PC-3 (cell line): ENCODE results near the gene PTPRN2. TPM values are rescaled to one million over a fixed set of nuclear protein-coding genes. Genes with fewer than 3 reads are reported as not detected.

Experiments
- ATAC-seq: fragments of 200-7000 bp; cut with Tn5 transposase; 2 replicates; pipeline ENCODE4 v1.9.1; 2020; ENCODE audit warnings: mild to moderate bottlenecking, moderate library complexity
- BruUV-seq: library from RNA; stranded (reverse); fragments of 400-500 nt; replicated peaks from 2 replicates; lab custom pipeline; 2021; lab: Mats Ljungman, UMichigan
- CTCF ChIA-PET: fragments of 300-600 bp; sonication (Branson Sonifier 250); formaldehyde crosslinking; loops from one replicate; lab custom pipeline; 2022; ENCODE audit warnings: antibody characterized with exemption; lab: Charles Lee
- POLR2A ChIA-PET: fragments of 300-600 bp; sonication (Branson Sonifier 250); formaldehyde crosslinking; loops from one replicate; lab custom pipeline; 2022; ENCODE audit warnings: antibody characterized with exemption; ENCODE audit not compliant: unreplicated experiment; lab: Charles Lee
- DNase-seq: peaks from one replicate; pipeline ENCODE4 v3.0.0-alpha.2; 2015
- H2AFZ ChIP-seq: fragments of 300-600 bp; sonication (generic); 2 replicates; pipeline ENCODE4 v1.6.0; 2016; ENCODE audit warnings: antibody characterized with exemption, low read length
- H3F3A ChIP-seq: fragments of 300-600 bp; sonication (generic); one replicate; pipeline ENCODE4 v1.6.0; 2017; ENCODE audit warnings: antibody characterized with exemption, low read length, control low read depth, mild to moderate bottlenecking; ENCODE audit not compliant: unreplicated experiment
- H3K27ac ChIP-seq: fragments of 300-600 bp; sonication (generic); 2 replicates; pipeline ENCODE4 v1.5.1; 2016; ENCODE audit warnings: mild to moderate bottlenecking, low read length
- H3K27me3 ChIP-seq: fragments of 300-600 bp; sonication (generic); 2 replicates; pipeline ENCODE4 v1.6.1; 2016; ENCODE audit warnings: low read length, mixed read lengths
- H3K36me3 ChIP-seq: fragments of 300-600 bp; sonication (generic); 2 replicates; pipeline ENCODE4 v1.6.1; 2016; ENCODE audit warnings: low read depth, mixed run types, low read length, mixed read lengths
- H3K4me1 ChIP-seq: fragments of 300-600 bp; sonication (generic); 2 replicates; pipeline ENCODE4 v1.5.1; 2016; ENCODE audit warnings: low read length; ENCODE audit not compliant: insufficient read depth
- H3K4me2 ChIP-seq: fragments of 300-600 bp; sonication (generic); 2 replicates; pipeline ENCODE4 v1.6.0; 2016; ENCODE audit warnings: low read length
- H3K4me3 ChIP-seq: fragments of 300-600 bp; sonication (generic); 2 replicates; pipeline ENCODE4 v1.5.1; 2016; ENCODE audit warnings: mild to moderate bottlenecking, low read length, mixed read lengths
- H3K79me2 ChIP-seq: fragments of 300-600 bp; sonication (generic); 2 replicates; pipeline ENCODE4 v1.6.1; 2017; ENCODE audit warnings: low read length, mixed read lengths
- H3K9ac ChIP-seq: fragments of 300-600 bp; sonication (generic); 2 replicates; pipeline ENCODE4 v1.6.0; 2016; ENCODE audit warnings: mild to moderate bottlenecking, low read length
- H3K9me2 ChIP-seq: fragments of 300-600 bp; sonication (generic); replicated peaks from 2 replicates; pipeline ENCODE4 v1.6.1; 2016; ENCODE audit warnings: mixed run types, low read length, mixed read lengths
- H3K9me3 ChIP-seq: fragments of 300-600 bp; sonication (generic); 2 replicates; pipeline ENCODE4 v1.6.1; 2016; ENCODE audit warnings: low read length, mixed read lengths
- H4K20me1 ChIP-seq: fragments of 300-600 bp; sonication (generic); 2 replicates; pipeline ENCODE4 v1.6.1; 2016; ENCODE audit warnings: low read length, mixed read lengths
- CTCF ChIP-seq: fragments of 300-600 bp; sonication (generic); conservative IDR thresholded peaks from 2 replicates; pipeline ENCODE4 v1.5.1; 2017; ENCODE audit warnings: antibody characterized with exemption, low read depth, mild to moderate bottlenecking, low read length
- EZH2 ChIP-seq: fragments of 300-600 bp; sonication (generic); IDR thresholded peaks from one replicate; pipeline ENCODE4 v1.6.1; 2017; ENCODE audit warnings: antibody characterized with exemption, mild to moderate bottlenecking, low read length; ENCODE audit not compliant: unreplicated experiment
- EZH2phosphoT487 ChIP-seq: fragments of 300-600 bp; sonication (generic); IDR thresholded peaks from 2 replicates; pipeline ENCODE4 v1.6.1; 2018; ENCODE audit warnings: mild to moderate bottlenecking, antibody characterized with exemption, low read length, borderline replicate concordance
- intact Hi-C: fragments of 100-400 bp; cut with micrococcal nuclease; formaldehyde crosslinking; loops from 2 replicates; pipeline ENCODE4 v1.9.0; 2023
- total RNA-seq: library from RNA; depleted of rRNA; stranded (reverse); fragments of >200 nt; gene quantifications from 2 replicates; pipeline ENCODE4 v1.2.3, GENCODE V29; 2014

Gene PTPRN2
- total RNA-seq, 1 experiment from 2014 or later = 3.2 TPM

GRCh38 chr7:157875230-157876179, 712.1 kb downstream of the PTPRN2 start:
- no peak overlapping the region for H3K27ac ChIP-seq
- no peak overlapping the region for H2AFZ ChIP-seq
- peak; percentile 38 for DNase-seq
- no peak overlapping the region for H3K9ac ChIP-seq
- POLR2A ChIA-PET = no interaction called here
- no peaks in the 10 kb centered on the region for H3K27me3 ChIP-seq
- peak; percentile 87 for ATAC-seq
- no peaks in the 10 kb centered on the region for H3K79me2 ChIP-seq
- no TSS peak for BruUV-seq
- H3K9me3 ChIP-seq = no peaks in the 10 kb centered on the region
- no peak overlapping the region for H3K4me3 ChIP-seq
- H3K4me1 ChIP-seq = no peaks in the 10 kb centered on the region
- CTCF ChIA-PET = no interaction called here
- H3F3A ChIP-seq = no peaks in the 10 kb centered on the region
- H3K4me2 ChIP-seq = no peak overlapping the region
- intact Hi-C loops = no loop called here
- no peaks in the 10 kb centered on the region for H3K9me2 ChIP-seq
- H4K20me1 ChIP-seq = no peaks in the 10 kb centered on the region
- H3K36me3 ChIP-seq = no peaks in the 10 kb centered on the region
- TF ChIP-seq CTCF = peak; percentile 79
- TF ChIP-seq EZH2 = no peak
- no peak for TF ChIP-seq EZH2phosphoT487

GRCh38 chr7:157874870-157875229, 712.8 kb downstream of the PTPRN2 start:
- H3F3A ChIP-seq = no peaks in the 10 kb centered on the region
- H3K27ac ChIP-seq = no peak overlapping the region
- TF ChIP-seq EZH2 (no peak), EZH2phosphoT487 (no peak), CTCF (no peak)
- no peaks in the 10 kb centered on the region for H3K36me3 ChIP-seq
- no TSS peak for BruUV-seq
- intact Hi-C loops = no loop called here
- no peak overlapping the region for H2AFZ ChIP-seq
- no peak overlapping the region for H3K4me3 ChIP-seq
- no peak overlapping the region for H3K9ac ChIP-seq
- ATAC-seq (no peak), DNase-seq (no peak)
- H4K20me1 ChIP-seq = no peaks in the 10 kb centered on the region
- ChIA-PET CTCF (no interaction called here), POLR2A (no interaction called here)
- H3K79me2 ChIP-seq = no peaks in the 10 kb centered on the region
- no peak overlapping the region for H3K4me2 ChIP-seq
- no peaks in the 10 kb centered on the region for H3K9me3 ChIP-seq
- H3K9me2 ChIP-seq = no peaks in the 10 kb centered on the region
- no peaks in the 10 kb centered on the region for H3K4me1 ChIP-seq
- H3K27me3 ChIP-seq = no peaks in the 10 kb centered on the region

GRCh38 chr7:157874208-157874816, 713.3 kb downstream of the PTPRN2 start:
- no peak overlapping the region for H3K4me2 ChIP-seq
- no peaks in the 10 kb centered on the region for H3K9me2 ChIP-seq
- H3F3A ChIP-seq = no peaks in the 10 kb centered on the region
- H3K36me3 ChIP-seq = no peaks in the 10 kb centered on the region
- no peaks in the 10 kb centered on the region for H3K27me3 ChIP-seq
- H3K9me3 ChIP-seq = no peaks in the 10 kb centered on the region
- H2AFZ ChIP-seq = no peak overlapping the region
- TF ChIP-seq EZH2phosphoT487 = no peak
- TF ChIP-seq EZH2 = no peak
- no peak for TF ChIP-seq CTCF
- no peaks in the 10 kb centered on the region for H3K79me2 ChIP-seq
- intact Hi-C loops = no loop called here
- DNase-seq (no peak), ATAC-seq (no peak)
- no peaks in the 10 kb centered on the region for H4K20me1 ChIP-seq
- no peak overlapping the region for H3K27ac ChIP-seq
- BruUV-seq = no TSS peak
- POLR2A ChIA-PET = no interaction called here
- CTCF ChIA-PET = interaction anchor here (0.6 kb wide), 1 partner anchor 114 kb away, joined by 3 read pairs; no protein-coding TSS in a partner anchor
- H3K9ac ChIP-seq = no peak overlapping the region
- H3K4me3 ChIP-seq = no peak overlapping the region
- no peaks in the 10 kb centered on the region for H3K4me1 ChIP-seq
